Lower leg skin (tissue), 3 donors: ENCODE results near the gene GRIK2.

Experiments used
- CTCF ChIP-seq, 3 donors: fragments of 450-650 bp; IDR thresholded peaks; one replicate each; pipeline ENCODE4 v1.5.1; 2016; ENCODE audit warnings: antibody characterized with exemption in 3 of 3, mild to moderate bottlenecking in 3 of 3, moderate library complexity in 2 of 3
- POLR2A ChIP-seq, 2 donors: fragments of 450-650 bp; IDR thresholded peaks; one replicate each; pipeline ENCODE4 v1.6.1; 2016 to 2017; ENCODE audit warnings: antibody characterized with exemption in 2 of 2, mild to moderate bottlenecking in 1 of 2, moderate library complexity in 1 of 2

GRCh38 chr6:101458336-101458735, 64.8 kb downstream of the GRIK2 start:
- TF ChIP-seq CTCF (IDR thresholded peaks at IDR 0.05) (no peak), POLR2A (IDR thresholded peaks at IDR 0.05) (no peak)
